GM23338 (cell line): ENCODE measurements around the gene NFATC1.

Experiments used
- CTCF ChIP-seq, 2 experiments: fragments of 200-600 bp in 1 of 2; sonication (generic) in 1 of 2; conservative IDR thresholded peaks; 2 replicates each; pipeline versions ENCODE4 v1.5.1 to v1.6.1; 2016 to 2017; ENCODE audit warnings: antibody characterized with exemption in 2 of 2, low read depth in 2 of 2, mild to moderate bottlenecking in 2 of 2, moderate library complexity in 1 of 2
- POLR2AphosphoS5 ChIP-seq: IDR thresholded peaks from 2 replicates; pipeline ENCODE4 v1.6.1; 2016; ENCODE audit warnings: antibody characterized with exemption, low read depth

- TF ChIP-seq CTCF (conservative IDR thresholded peaks at IDR 0.05; ENCODE audit: low read depth in 2 of 2): no peak
- TF ChIP-seq POLR2AphosphoS5: no peak
Measured at GRCh38 chr18:79485788-79486355, 90.1 kb downstream of the NFATC1 start.
